HG02678 (cell line): ENCODE results near the gene CDH23.

ENCODE experiments used
- ATAC-seq: cut with Tn5 transposase; IDR thresholded peaks from one replicate; pipeline ENCODE4 v1.9.1; 2021; ENCODE audit warnings: mild to moderate bottlenecking, moderate library complexity; ENCODE audit not compliant: unreplicated experiment

CDH23 gene

GRCh38 chr10:71463111-71463510 is 66.4 kb downstream of the CDH23 start:
- ATAC-seq, result no peak

- no peak for ATAC-seq
Measured at GRCh38 chr10:71465551-71466252, 69.0 kb downstream of the CDH23 start.

- ATAC-seq, result no peak
Measured at GRCh38 chr10:71466330-71466729, 69.6 kb downstream of the CDH23 start.

- no peak for ATAC-seq
Measured at GRCh38 chr10:71467161-71467560, 70.4 kb downstream of the CDH23 start.

- ATAC-seq, result no peak
Measured at GRCh38 chr10:71467569-71468362, 71.0 kb downstream of the CDH23 start.

- ATAC-seq, result no peak
Measured at GRCh38 chr10:71468363-71469094, 71.8 kb downstream of the CDH23 start.

GRCh38 chr10:71471006-71471405 is 74.3 kb downstream of the CDH23 start:
- ATAC-seq, result no peak

GRCh38 chr10:71471957-71472365 is 75.2 kb downstream of the CDH23 start:
- ATAC-seq, result no peak

GRCh38 chr10:71472466-71472865 is 75.7 kb downstream of the CDH23 start:
- ATAC-seq, result no peak

- no peak for ATAC-seq
Measured at GRCh38 chr10:71472912-71473311, 76.2 kb downstream of the CDH23 start.

GRCh38 chr10:71473671-71474599 is 77.2 kb downstream of the CDH23 start:
- ATAC-seq, result no peak

GRCh38 chr10:71474702-71475242 is 78.1 kb downstream of the CDH23 start:
- no peak for ATAC-seq

GRCh38 chr10:71475243-71475871 is 78.6 kb downstream of the CDH23 start:
- no peak for ATAC-seq

- ATAC-seq, result no peak
Measured at GRCh38 chr10:71476228-71477011, 79.7 kb downstream of the CDH23 start.

GRCh38 chr10:71478173-71478572 is 81.5 kb downstream of the CDH23 start:
- no peak for ATAC-seq

GRCh38 chr10:71478813-71479365 is 82.2 kb downstream of the CDH23 start:
- no peak for ATAC-seq

- ATAC-seq, result no peak
Measured at GRCh38 chr10:71479831-71480230, 83.1 kb downstream of the CDH23 start.

- no peak for ATAC-seq
Measured at GRCh38 chr10:71480662-71481061, 83.9 kb downstream of the CDH23 start.
